H1 (cell line): ENCODE measurements around the gene TBC1D22A. TPM values are rescaled to one million over a fixed set of nuclear protein-coding genes. Genes with fewer than 3 reads are reported as not detected.

Experiments
- CTCF ChIA-PET: fragments of 300-600 bp; sonication (Branson Sonifier 250); formaldehyde crosslinking; loops from one replicate; lab custom pipeline; 2021; ENCODE audit not compliant: partially characterized antibody; lab: Charles Lee
- POLR2A ChIA-PET: fragments of 300-600 bp; sonication (Branson Sonifier 250); formaldehyde crosslinking; loops from one replicate; lab custom pipeline; 2021; ENCODE audit warnings: inconsistent platforms; ENCODE audit not compliant: partially characterized antibody; lab: Charles Lee
- DNase-seq, 2 experiments: peaks; one replicate each; pipeline versions ENCODE4 v3.0.0 to v3.0.0-alpha.2; 2010 to 2022; ENCODE audit warnings: low spot score in 2 of 2, low read depth in 1 of 2, mixed read lengths in 1 of 2
- FAIRE-seq: peaks from 2 replicates; lab custom pipeline; 2011; peaks lifted over from hg19 to GRCh38; lab: Jason Lieb, UNC
- H2AFZ ChIP-seq: 2 replicates; pipeline ENCODE4 v1.8.1; 2012; ENCODE audit warnings: low read length, inconsistent platforms
- H2AK5ac ChIP-seq: 2 replicates; pipeline ENCODE4 v1.6.1; 2013; ENCODE audit warnings: low read depth, low read length
- H2BK120ac ChIP-seq: replicated peaks from 2 replicates; pipeline ENCODE3; 2013; ENCODE audit warnings: low read depth, low read length, inconsistent platforms
- H2BK12ac ChIP-seq: 2 replicates; pipeline ENCODE4 v1.6.1; 2013; ENCODE audit warnings: low read depth, low read length
- H2BK15ac ChIP-seq: 2 replicates; pipeline ENCODE4 v1.6.1; 2013; ENCODE audit warnings: low read length
- H2BK20ac ChIP-seq: 2 replicates; pipeline ENCODE4 v1.6.1; 2013; ENCODE audit warnings: low read length
- H2BK5ac ChIP-seq: 2 replicates; pipeline ENCODE4 v1.6.1; 2013; ENCODE audit warnings: low read depth, low read length
- H3K14ac ChIP-seq: 2 replicates; pipeline ENCODE4 v1.6.1; 2013; ENCODE audit warnings: inconsistent platforms; ENCODE audit not compliant: insufficient read length
- H3K18ac ChIP-seq: 2 replicates; pipeline ENCODE4 v1.6.1; 2013; ENCODE audit warnings: low read length; ENCODE audit errors: extremely low read depth
- H3K23ac ChIP-seq: 2 replicates; pipeline ENCODE4 v1.6.1; 2013; ENCODE audit warnings: inconsistent platforms; ENCODE audit not compliant: insufficient read length
- H3K23me2 ChIP-seq: 2 replicates; pipeline ENCODE4 v1.6.1; 2013; ENCODE audit warnings: low read depth, low read length
- H3K27ac ChIP-seq: 2 replicates; pipeline ENCODE4 v1.6.1; 2011; ENCODE audit warnings: low read depth, low read length, inconsistent platforms
- H3K27me3 ChIP-seq, 4 experiments: replicated peaks in 1 of 4; 1 replicate in 1 of 4; 2 replicates in 3 of 4; pipeline versions ENCODE4 v1.6.1 to v1.8.1; 2011 to 2013; ENCODE audit warnings: low read length in 3 of 4, mild to moderate bottlenecking in 3 of 4, inconsistent platforms in 2 of 4, mixed read lengths in 2 of 4, moderate library complexity in 1 of 4; ENCODE audit not compliant: control insufficient read depth in 3 of 4, insufficient read depth in 3 of 4; ENCODE audit errors: extremely low read depth in 1 of 4
- H3K36me3 ChIP-seq, 4 experiments: 2 replicates each; pipeline versions ENCODE4 v1.6.1 to v1.8.1; 2011 to 2013; ENCODE audit warnings: mild to moderate bottlenecking in 4 of 4, low read length in 3 of 4, moderate library complexity in 2 of 4, control low read depth in 1 of 4, inconsistent platforms in 1 of 4; ENCODE audit not compliant: insufficient read depth in 4 of 4, control insufficient read depth in 2 of 4
- H3K4ac ChIP-seq: replicated peaks from 2 replicates; pipeline ENCODE3; 2013; ENCODE audit warnings: low read length, low read depth, mixed read lengths, inconsistent platforms; ENCODE audit not compliant: insufficient read length
- H3K4me1 ChIP-seq, 4 experiments: replicated peaks in 1 of 4; 1 replicate in 1 of 4; 2 replicates in 3 of 4; pipeline versions ENCODE4 v1.6.1 to v1.8.1; 2011 to 2013; ENCODE audit warnings: low read length in 3 of 4, inconsistent platforms in 2 of 4, mixed read lengths in 1 of 4; ENCODE audit not compliant: insufficient read depth in 4 of 4, control insufficient read depth in 3 of 4
- H3K4me2 ChIP-seq, 2 experiments: 2 replicates each; pipeline versions ENCODE4 v1.6.1 to v1.8.1; 2011 to 2013; ENCODE audit warnings: low read depth in 2 of 2, low read length in 2 of 2, control low read depth in 1 of 2, inconsistent platforms in 1 of 2, mild to moderate bottlenecking in 1 of 2; ENCODE audit not compliant: insufficient read depth in 1 of 2
- H3K4me3 ChIP-seq, 4 experiments: fragments of 200-600, 300-600 bp in 1 of 4; sonication (generic), shearing (Covaris generic), sonication (Bioruptor Twin) in 1 of 4; 2 replicates each; pipeline versions ENCODE4 v1.5.1 to v1.8.1; 2011 to 2016; ENCODE audit warnings: low read length in 4 of 4, low read depth in 3 of 4, control low read depth in 2 of 4, inconsistent platforms in 2 of 4, mild to moderate bottlenecking in 2 of 4, mixed read lengths in 1 of 4, moderate library complexity in 1 of 4; ENCODE audit not compliant: insufficient read depth in 2 of 4; ENCODE audit errors: extremely low read depth in 1 of 4
- H3K56ac ChIP-seq: replicated peaks from 2 replicates; pipeline ENCODE3; 2013; ENCODE audit warnings: low read depth, mild to moderate bottlenecking, mixed read lengths, low read length, inconsistent platforms; ENCODE audit not compliant: insufficient read length
- H3K79me1 ChIP-seq: 2 replicates; pipeline ENCODE4 v1.6.1; 2013; ENCODE audit warnings: low read depth, low read length, control low read depth
- H3K79me2 ChIP-seq, 2 experiments: 2 replicates each; pipeline versions ENCODE4 v1.6.1 to v1.8.1; 2012 to 2013; ENCODE audit warnings: low read length in 2 of 2, mild to moderate bottlenecking in 2 of 2, inconsistent platforms in 1 of 2; ENCODE audit not compliant: insufficient read depth in 2 of 2, control insufficient read depth in 1 of 2
- H3K9ac ChIP-seq, 4 experiments: replicated peaks in 1 of 4; 1 replicate in 1 of 4; 2 replicates in 3 of 4; pipeline versions ENCODE4 v1.6.1 to v1.8.1; 2011 to 2013; ENCODE audit warnings: low read depth in 3 of 4, low read length in 3 of 4, control low read depth in 2 of 4, mild to moderate bottlenecking in 2 of 4, moderate library complexity in 2 of 4, inconsistent platforms in 1 of 4; ENCODE audit errors: extremely low read depth in 1 of 4
- H3K9me3 ChIP-seq, 2 experiments: 2 replicates each; pipeline versions ENCODE4 v1.6.1 to v1.8.1; 2012 to 2013; ENCODE audit warnings: mild to moderate bottlenecking in 2 of 2, moderate library complexity in 2 of 2, control low read depth in 1 of 2, inconsistent platforms in 1 of 2, low read depth in 1 of 2, low read length in 1 of 2, mixed read lengths in 1 of 2; ENCODE audit not compliant: insufficient read depth in 2 of 2
- H4K20me1 ChIP-seq, 2 experiments: replicated peaks in 1 of 2; 2 replicates each; pipeline versions ENCODE3 to v1.8.1; 2011 to 2013; ENCODE audit warnings: inconsistent platforms in 2 of 2, low read length in 2 of 2, mild to moderate bottlenecking in 1 of 2; ENCODE audit not compliant: insufficient read depth in 2 of 2, control insufficient read depth in 1 of 2
- H4K5ac ChIP-seq: 2 replicates; pipeline ENCODE4 v1.6.1; 2013; ENCODE audit warnings: low read length, low read depth, mixed read lengths, inconsistent platforms; ENCODE audit not compliant: insufficient read length
- H4K8ac ChIP-seq: 2 replicates; pipeline ENCODE4 v1.8.0; 2013; ENCODE audit warnings: mild to moderate bottlenecking, moderate library complexity, low read length, inconsistent platforms; ENCODE audit not compliant: insufficient read depth; ENCODE audit errors: extremely low read depth
- H4K91ac ChIP-seq: replicated peaks from 2 replicates; pipeline ENCODE3; 2013; ENCODE audit warnings: low read length, mixed read lengths, inconsistent platforms; ENCODE audit not compliant: insufficient read length
- BRCA1 ChIP-seq: IDR thresholded peaks from 2 replicates; pipeline ENCODE4 v1.6.1; 2012; ENCODE audit warnings: low read depth, low read length, improper control_type of control experiment
- CBX5 ChIP-seq: fragments of 300-800, 300-1000 bp; sonication (generic); IDR thresholded peaks from 2 replicates; pipeline ENCODE4 v1.7.1; 2016; ENCODE audit warnings: antibody characterized with exemption, low read length, low read depth
- EGR1 ChIP-seq: IDR thresholded peaks from 2 replicates; pipeline ENCODE4 v1.6.1; 2011; ENCODE audit warnings: low read depth, low read length, borderline replicate concordance
- EP300 ChIP-seq, 2 experiments: IDR thresholded peaks; 1 replicate in 1 of 2; 2 replicates in 1 of 2; pipeline ENCODE4 v1.6.1; 2011 to 2012; ENCODE audit warnings: low read depth in 2 of 2, low read length in 2 of 2, mild to moderate bottlenecking in 2 of 2, borderline replicate concordance in 1 of 2, inconsistent platforms in 1 of 2, moderate library complexity in 1 of 2
- FOSL1 ChIP-seq: IDR thresholded peaks from 2 replicates; pipeline ENCODE4 v1.6.1; 2011; ENCODE audit warnings: mild to moderate bottlenecking, low read depth, low read length, moderate library complexity; ENCODE audit not compliant: insufficient read depth
- KDM1A ChIP-seq: fragments of 200-600, 300-600 bp; sonication (generic); IDR thresholded peaks from 2 replicates; pipeline ENCODE4 v1.7.1; 2016; ENCODE audit warnings: mild to moderate bottlenecking, low read length, borderline replicate concordance
- PHF8 ChIP-seq: fragments of 200-600 bp; sonication (generic); conservative IDR thresholded peaks from 2 replicates; pipeline ENCODE4 v1.7.1; 2012; ENCODE audit warnings: low read depth, mild to moderate bottlenecking, inconsistent platforms, low read length, moderate library complexity
- POLR2AphosphoS5 ChIP-seq: IDR thresholded peaks from 2 replicates; pipeline ENCODE4 v1.6.1; 2011; ENCODE audit warnings: low read depth, low read length
- SP4 ChIP-seq: IDR thresholded peaks from 2 replicates; pipeline ENCODE4 v1.6.1; 2012; ENCODE audit warnings: low read length, inconsistent platforms
- SRF ChIP-seq: IDR thresholded peaks from 2 replicates; pipeline ENCODE4 v1.6.1; 2011; ENCODE audit warnings: mild to moderate bottlenecking, low read depth, low read length, moderate library complexity
- TAF7 ChIP-seq: optimal IDR thresholded peaks from 2 replicates; pipeline ENCODE3; 2011; ENCODE audit warnings: low read depth, mild to moderate bottlenecking, inconsistent platforms, low read length, moderate library complexity, borderline replicate concordance
- WGBS, 2 experiments: shearing (Covaris generic) in 1 of 2; methylation state at CpG; one replicate each; pipeline versions ENCODE4 v1.1.6 to v1.1.7; 2013 to 2015; ENCODE audit warnings: low lambda C conversion rate in 2 of 2, mixed read lengths in 2 of 2, inconsistent platforms in 1 of 2, low coverage in 1 of 2, missing lambda C conversion rate in 1 of 2; ENCODE audit not compliant: insufficient replicate concordance in 2 of 2, insufficient coverage in 1 of 2, insufficient read length in 1 of 2; ENCODE audit errors: extremely low coverage in 1 of 2, missing lambda C conversion rate in 1 of 2; 5-methylcytosine and 5-hydroxymethylcytosine counted together
- polyA plus RNA-seq, 7 experiments: library from polyadenylated mRNA; depleted of rRNA in 3 of 7; stranded (reverse) in 5 of 7; unstranded in 2 of 7; fragments of >200 nt in 5 of 7; fragments of 200-250 nt in 2 of 7; gene quantifications; 1 replicate in 5 of 7; 2 replicates in 1 of 7; 4 replicates in 1 of 7; pipeline versions ENCODE4 v1.2.1 to v1.2.3, GENCODE V29; 2011 to 2013; ENCODE audit warnings: missing spikeins in 2 of 7, mixed read lengths in 2 of 7
- total RNA-seq: library from RNA; stranded (reverse); fragmentation: NEBNext Ultra II Directional; extraction: Animal tissue kit (Norgen Biotek cat#: 25700); gene quantifications from 2 replicates; pipeline ENCODE4 v1.2.1, GENCODE V29; 2021
- TF ChIP-seq, protein P1 (sequence below): IDR thresholded peaks from 2 replicates; pipeline ENCODE4 v1.6.1; 2012; ENCODE audit warnings: inconsistent platforms
- TF ChIP-seq, protein P2 (sequence below): IDR thresholded peaks from 2 replicates; pipeline ENCODE4 v1.6.1; 2011; ENCODE audit warnings: low read depth, mild to moderate bottlenecking, low read length; ENCODE audit not compliant: insufficient read depth

The TBC1D22A gene
- total and polyA plus RNA-seq, 2 of the 8 experiments (the other 6 are each of a cell fraction or from before 2014, with no cell fraction given) = 11.9 to 18.4 TPM

DNA sequence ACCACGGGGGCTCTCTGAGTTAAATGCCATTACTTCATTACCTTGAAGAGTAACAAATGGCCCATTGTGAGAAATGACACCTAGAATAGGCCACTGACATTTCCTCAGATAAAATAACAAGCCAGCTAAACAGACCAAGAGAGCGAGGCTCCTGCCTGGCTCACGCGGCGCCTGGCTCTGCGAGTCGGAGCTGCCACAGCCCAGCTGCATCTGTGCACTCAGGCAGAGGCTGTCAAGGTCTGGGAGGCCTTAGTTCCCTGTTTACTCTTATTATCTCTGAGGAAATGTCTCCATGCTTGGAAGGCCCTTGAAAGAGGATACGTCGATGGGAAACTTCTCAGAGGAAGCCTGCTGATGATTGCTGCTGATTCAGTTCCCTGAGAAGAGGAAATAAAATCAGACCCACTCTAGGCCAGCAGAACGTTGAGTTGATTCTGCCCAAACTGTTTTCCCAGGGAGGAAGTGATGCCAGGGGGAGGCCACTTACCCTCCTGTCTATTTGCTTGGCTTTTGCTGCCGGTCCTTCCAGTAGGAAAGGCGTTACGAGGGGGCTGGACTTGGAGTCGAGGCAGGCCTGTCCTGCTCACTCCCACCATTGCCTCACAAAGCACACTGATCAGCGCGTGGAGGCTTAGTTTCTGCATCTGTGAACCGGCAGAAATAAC, 208.8 kb downstream of the TBC1D22A start:
- H3K9me3 ChIP-seq = no peaks in the 10 kb centered on the region
- H2BK5ac ChIP-seq = no peak overlapping the region
- no peak overlapping the region for H3K4ac ChIP-seq
- H3K56ac ChIP-seq = no peak overlapping the region
- POLR2A ChIA-PET = no interaction called here
- no peak overlapping the region for H2BK120ac ChIP-seq
- no peak overlapping the region for H2AFZ ChIP-seq
- 88% methylated on average over 16 of the region's 17 CpGs; no CpG with 5 or more reads in 1 of the 2 experiments for WGBS, 2 experiments
- no peak overlapping the region for H4K5ac ChIP-seq
- no peaks in the 10 kb centered on the region for H3K23me2 ChIP-seq
- CTCF ChIA-PET = no interaction called here
- H3K36me3 ChIP-seq = no peaks in the 10 kb centered on the region
- no peak overlapping the region for H3K27ac ChIP-seq
- H3K79me2 ChIP-seq = no peaks in the 10 kb centered on the region
- no peak overlapping the region for H2AK5ac ChIP-seq
- FAIRE-seq (no peak), DNase-seq (no peak)
- no peak overlapping the region for H3K9ac ChIP-seq
- H4K91ac ChIP-seq = no peak overlapping the region
- peaks cover 0 to 2% of the 10 kb centered on the region in 2 experiments for H4K20me1 ChIP-seq
- no peak overlapping the region for H3K23ac ChIP-seq
- no peaks in the 10 kb centered on the region for H3K27me3 ChIP-seq
- no peak overlapping the region for H3K4me3 ChIP-seq
- H3K14ac ChIP-seq = no peak overlapping the region
- no peak overlapping the region for H2BK15ac ChIP-seq
- no peak overlapping the region for H3K18ac ChIP-seq
- H2BK20ac ChIP-seq = no peak overlapping the region
- no peak overlapping the region for H3K4me2 ChIP-seq
- peaks cover 0 to 6% (median 2%) of the 10 kb centered on the region in 4 experiments; a peak in 5 of 7 replicates for H3K4me1 ChIP-seq
- H4K8ac ChIP-seq = no peak overlapping the region
- peaks cover 2% of the 10 kb centered on the region; the same call in 1 of the 2 replicates for H3K79me1 ChIP-seq
- no peak overlapping the region for H2BK12ac ChIP-seq
- no peak for TF ChIP-seq SRF
- TF ChIP-seq EP300 (IDR thresholded peaks at IDR 0.05; ENCODE audit: borderline replicate concordance in 1 of 2, low read depth in 2 of 2, low read length in 2 of 2) = no peak
- TF ChIP-seq, protein P1, sequence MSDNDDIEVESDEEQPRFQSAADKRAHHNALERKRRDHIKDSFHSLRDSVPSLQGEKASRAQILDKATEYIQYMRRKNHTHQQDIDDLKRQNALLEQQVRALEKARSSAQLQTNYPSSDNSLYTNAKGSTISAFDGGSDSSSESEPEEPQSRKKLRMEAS = no peak
- no peak for TF ChIP-seq PHF8
- no peak for TF ChIP-seq SP4
- TF ChIP-seq CBX5 = no peak
- TF ChIP-seq POLR2AphosphoS5 = no peak
- no peak for TF ChIP-seq BRCA1
- no peak for TF ChIP-seq FOSL1
- TF ChIP-seq, protein P2, sequence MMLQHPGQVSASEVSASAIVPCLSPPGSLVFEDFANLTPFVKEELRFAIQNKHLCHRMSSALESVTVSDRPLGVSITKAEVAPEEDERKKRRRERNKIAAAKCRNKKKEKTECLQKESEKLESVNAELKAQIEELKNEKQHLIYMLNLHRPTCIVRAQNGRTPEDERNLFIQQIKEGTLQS = no peak
- no peak for TF ChIP-seq EGR1
- no peak for TF ChIP-seq KDM1A
- TF ChIP-seq TAF7 = no peak
